Skeletal muscle satellite cell (primary cell): ENCODE results near the gene LARP7. TPM values are rescaled to one million over a fixed set of nuclear protein-coding genes. Genes with fewer than 3 reads are reported as not detected.
"Not testable (repeated sequence)": the region's sequence is repeated elsewhere in the genome, so short reads cannot be mapped to it uniquely, and the experiment has no call there.

ENCODE experiments used
- H3K27me3 ChIP-seq: 2 replicates; pipeline ENCODE4 v1.7.0; 2013; ENCODE audit warnings: low read length; ENCODE audit not compliant: control insufficient read depth, insufficient read depth
- H3K36me3 ChIP-seq: 2 replicates; pipeline ENCODE4 v1.7.0; 2013; ENCODE audit warnings: mild to moderate bottlenecking, control low read depth, low read length; ENCODE audit not compliant: insufficient read depth
- H3K4me1 ChIP-seq: 2 replicates; pipeline ENCODE4 v1.7.0; 2013; ENCODE audit warnings: low read length; ENCODE audit not compliant: control insufficient read depth, insufficient read depth
- H3K4me2 ChIP-seq: 2 replicates; pipeline ENCODE4 v1.7.0; 2013; ENCODE audit warnings: mild to moderate bottlenecking, low read length
- H3K4me3 ChIP-seq: 2 replicates; pipeline ENCODE4 v1.7.0; 2013; ENCODE audit warnings: low read length
- H3K9ac ChIP-seq: 2 replicates; pipeline ENCODE4 v1.7.0; 2013; ENCODE audit warnings: mild to moderate bottlenecking, low read depth, low read length, moderate library complexity
- H3K9me3 ChIP-seq: replicated peaks from 2 replicates; pipeline ENCODE4 v1.7.0; 2013; ENCODE audit warnings: mild to moderate bottlenecking, control low read depth, low read length
- total RNA-seq: library from RNA; depleted of rRNA; stranded (reverse); fragments of >200 nt; gene quantifications from 2 replicates; pipeline ENCODE4 v1.2.3, GENCODE V29; 2012; rRNA removed

Gene LARP7
- 17.5 and 27.4 TPM in 2 replicates for total RNA-seq

DNA sequence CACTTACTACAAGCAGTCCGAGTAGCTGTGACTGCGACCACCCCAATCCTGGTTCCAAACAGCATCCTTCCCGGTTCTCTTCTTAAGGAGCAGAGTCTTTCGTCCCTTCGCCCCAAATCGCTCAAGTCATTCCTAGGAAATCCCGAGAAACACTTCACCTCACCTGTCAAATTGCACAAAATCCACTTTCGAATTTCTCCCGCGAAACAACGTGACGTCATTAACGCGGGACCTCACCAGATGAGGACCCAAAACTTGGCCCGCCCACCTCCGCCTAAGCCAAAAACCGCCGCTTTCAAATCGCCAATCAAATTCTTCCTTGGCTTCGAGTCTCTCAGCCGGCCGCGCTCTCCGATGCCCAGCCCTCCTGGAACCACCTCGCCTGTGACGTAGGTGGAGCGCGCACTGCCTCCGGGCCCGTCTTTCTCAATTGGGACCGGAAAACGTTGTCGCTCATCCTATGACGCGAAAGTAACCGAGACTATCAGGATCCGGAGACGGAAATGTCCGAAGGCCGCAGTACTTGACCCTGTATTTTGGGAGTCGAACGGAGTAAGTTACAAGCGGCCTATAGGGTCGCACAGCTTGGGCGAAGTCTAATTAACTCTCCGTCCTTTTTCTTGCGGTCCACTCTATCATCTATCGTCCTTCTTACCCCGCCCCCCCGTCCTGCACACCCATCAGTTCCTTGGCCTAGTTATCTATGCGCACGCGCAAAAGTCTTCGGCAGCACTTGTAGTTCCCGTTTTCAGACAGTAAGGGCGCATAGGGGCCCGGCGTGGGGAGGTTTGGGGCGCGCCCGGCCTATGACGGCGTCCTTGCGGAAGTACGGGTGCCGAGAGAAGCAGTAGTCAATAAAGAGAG, at the start of gene LARP7, which contains the start of gene ZGRF1:
Gene LARP7, plus strand, starts transcription at position 456 of the 864 bp plus-strand sequence. CDS start 7,527 bp downstream, outside the sequence.
Gene ZGRF1, minus strand, starts transcription at position 222 of the 864 bp plus-strand sequence. CDS start 3,733 bp downstream, outside the sequence.
- peaks cover 6% of the 10 kb centered on the region for H3K36me3 ChIP-seq
- peak within 1 kb of the TSS; percentile 81 for H3K4me2 ChIP-seq

DNA sequence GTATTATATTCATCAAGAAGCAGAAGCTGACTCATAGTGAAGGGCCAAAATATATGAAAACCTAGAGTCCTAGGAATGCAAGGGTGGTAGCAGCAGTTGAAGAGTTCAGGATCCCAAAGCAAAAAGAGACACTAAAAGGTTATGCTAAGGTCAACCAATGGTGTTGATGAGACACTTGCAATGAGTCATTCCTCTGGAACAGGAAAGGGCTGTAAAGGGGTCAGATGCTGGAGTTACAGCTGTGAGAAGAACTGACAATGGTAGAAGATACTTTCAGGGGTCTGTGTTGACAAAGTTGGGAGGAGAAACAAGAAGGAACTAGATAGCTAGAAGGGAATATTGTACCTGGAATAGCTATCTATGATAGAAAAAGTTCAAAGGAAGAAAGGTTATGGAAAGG, 47.7 kb upstream of the LARP7 start:
- Histone ChIP-seq H3K4me2 (no peak overlapping the region), H3K27me3 (no peaks in the 10 kb centered on the region), H3K4me3 (no peak overlapping the region), H3K9ac (no peak overlapping the region), H3K36me3 (no peaks in the 10 kb centered on the region), H3K4me1 (no peaks in the 10 kb centered on the region), H3K9me3 (no peaks in the 10 kb centered on the region)

More for the DNA sequence above, at the start of gene LARP7, which contains the start of gene ZGRF1:
- H3K9me3 ChIP-seq = no peaks in the 10 kb centered on the region
- peak within 1 kb of the TSS; percentile 75 for H3K4me3 ChIP-seq
- H3K9ac ChIP-seq = peak within 1 kb of the TSS; percentile 94
- peaks cover 12% of the 10 kb centered on the region for H3K4me1 ChIP-seq
- no peaks in the 10 kb centered on the region for H3K27me3 ChIP-seq

DNA sequence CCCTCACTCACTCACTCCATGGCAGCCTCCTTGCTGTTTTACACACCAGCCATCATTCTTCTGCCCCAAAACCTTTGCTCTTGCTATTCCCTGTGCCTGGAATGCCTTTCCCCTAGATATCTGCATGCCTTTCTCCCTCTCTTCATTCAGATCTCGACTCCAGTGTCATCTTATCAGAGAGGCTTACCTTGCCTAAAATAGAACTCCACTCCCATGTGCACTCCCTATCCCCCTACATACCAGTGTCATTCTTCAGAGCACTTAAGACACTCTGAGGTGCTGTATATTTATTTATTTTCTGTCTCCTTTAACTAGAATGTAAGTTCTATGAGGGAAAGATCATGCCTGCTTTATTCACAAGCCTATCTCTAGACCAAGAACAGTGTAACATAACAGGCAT, 45.4 kb upstream of the LARP7 start:
- Histone ChIP-seq H3K9me3 (no peaks in the 10 kb centered on the region), H3K9ac (no peak overlapping the region), H3K4me1 (no peaks in the 10 kb centered on the region), H3K4me3 (no peak overlapping the region), H3K36me3 (no peaks in the 10 kb centered on the region), H3K27me3 (no peaks in the 10 kb centered on the region), H3K4me2 (no peak overlapping the region)

DNA sequence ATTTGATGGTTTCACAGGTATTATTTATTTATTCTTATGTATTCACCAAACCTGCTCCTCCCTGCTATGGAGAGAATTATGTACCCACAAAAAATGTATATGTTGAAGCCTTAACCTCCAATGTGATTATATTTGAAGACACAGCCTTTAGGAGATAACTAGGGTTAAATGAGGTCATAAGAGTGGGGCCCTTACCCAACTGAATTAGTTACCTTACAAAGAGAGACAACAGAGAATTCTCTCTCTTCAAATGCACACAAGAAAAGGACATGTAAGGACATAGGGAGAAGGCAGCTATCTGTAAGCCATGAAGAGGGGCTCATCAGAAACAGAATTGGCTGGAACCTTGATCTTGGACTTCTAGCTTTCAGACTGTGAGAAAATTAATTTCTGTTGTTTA, 44.2 kb upstream of the LARP7 start:
- Histone ChIP-seq H3K36me3 (no peaks in the 10 kb centered on the region), H3K4me3 (no peak overlapping the region), H3K4me1 (no peaks in the 10 kb centered on the region), H3K27me3 (no peaks in the 10 kb centered on the region), H3K9ac (no peak overlapping the region), H3K4me2 (no peak overlapping the region), H3K9me3 (no peaks in the 10 kb centered on the region)

DNA sequence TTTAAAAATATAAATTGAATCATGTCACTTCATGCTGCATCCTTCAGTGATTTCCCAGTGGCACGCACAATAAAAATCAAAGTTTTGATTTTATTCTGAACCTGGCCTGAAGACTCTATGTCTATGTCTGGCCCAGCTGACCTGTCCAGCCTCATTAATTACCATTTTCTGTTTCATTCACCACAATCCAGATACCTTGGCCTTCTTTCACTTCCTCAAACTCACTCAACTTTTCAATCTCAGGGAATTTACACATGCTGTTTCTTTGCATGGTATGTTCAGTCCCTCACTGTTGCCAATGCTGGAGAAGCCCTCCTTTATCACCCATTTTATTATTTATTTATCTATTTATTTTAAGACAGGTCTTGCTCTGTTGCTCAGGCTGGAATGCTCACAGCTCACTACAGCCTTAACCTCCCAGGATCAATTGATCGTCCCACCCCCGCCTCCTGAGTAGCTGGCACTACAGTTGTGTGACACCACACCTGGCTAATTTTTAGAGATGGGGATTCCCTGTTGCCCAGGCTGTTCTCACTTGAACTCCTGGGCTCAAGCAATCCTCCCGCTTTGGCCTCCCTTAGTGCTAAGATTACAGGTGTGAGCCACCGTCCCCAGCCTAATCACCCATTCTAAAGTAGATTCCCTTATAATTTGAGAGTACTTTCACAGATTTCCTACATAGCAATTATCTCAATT, 43.4 kb upstream of the LARP7 start:
- Histone ChIP-seq H3K4me3 (no peak overlapping the region), H3K4me2 (no peak overlapping the region), H3K9ac (no peak overlapping the region), H3K36me3 (no peaks in the 10 kb centered on the region), H3K9me3 (no peaks in the 10 kb centered on the region), H3K4me1 (no peaks in the 10 kb centered on the region), H3K27me3 (no peaks in the 10 kb centered on the region)

DNA sequence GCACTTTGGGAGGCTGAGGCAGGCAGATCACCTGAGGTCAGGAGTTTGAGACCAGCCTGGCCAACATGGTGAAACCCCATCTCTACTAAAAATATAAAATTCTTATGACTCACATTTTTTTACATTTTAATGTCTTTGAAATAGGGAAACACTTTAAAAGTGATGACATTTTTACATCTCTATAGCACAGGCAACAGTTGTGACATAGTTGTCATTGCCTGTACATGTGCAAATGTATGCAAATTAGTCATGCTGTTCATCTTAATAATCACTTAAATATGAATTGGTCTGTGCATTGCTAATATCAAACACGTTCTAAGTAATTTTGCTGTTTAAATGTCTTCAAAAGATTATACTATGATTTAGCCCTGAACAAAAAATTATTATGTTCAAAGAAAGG, 42.0 kb upstream of the LARP7 start:
- no peaks in the 10 kb centered on the region for H3K27me3 ChIP-seq
- no peak overlapping the region for H3K9ac ChIP-seq
- H3K4me1 ChIP-seq = no peaks in the 10 kb centered on the region
- no peaks in the 10 kb centered on the region for H3K36me3 ChIP-seq
- no peaks in the 10 kb centered on the region for H3K9me3 ChIP-seq
- H3K4me3 ChIP-seq = no peak overlapping the region
- no peak overlapping the region for H3K4me2 ChIP-seq

DNA sequence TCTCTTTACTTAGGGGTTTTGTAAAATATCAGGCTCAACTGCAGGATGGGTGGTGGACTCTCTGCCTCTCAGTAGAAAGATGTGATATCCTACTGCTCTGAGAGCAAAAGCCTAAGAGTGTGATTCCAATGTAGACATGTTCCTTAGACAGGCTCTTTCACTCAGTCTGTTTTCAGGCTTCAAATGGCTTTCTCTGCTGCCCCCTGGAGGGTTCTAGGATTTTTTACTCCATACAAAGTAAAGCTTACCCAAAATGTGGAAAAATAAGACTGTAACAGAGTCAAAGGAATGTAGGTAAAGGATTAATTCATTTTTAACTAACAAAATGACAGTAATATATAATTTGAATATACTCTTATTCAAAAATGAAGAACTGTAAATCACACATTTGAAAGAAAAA, 32.4 kb upstream of the LARP7 start:
- H3K9ac ChIP-seq = no peak overlapping the region
- H3K36me3 ChIP-seq = no peaks in the 10 kb centered on the region
- H3K4me1 ChIP-seq = no peaks in the 10 kb centered on the region
- H3K4me2 ChIP-seq = no peak overlapping the region
- no peaks in the 10 kb centered on the region for H3K27me3 ChIP-seq
- no peak overlapping the region for H3K4me3 ChIP-seq
- no peaks in the 10 kb centered on the region for H3K9me3 ChIP-seq

DNA sequence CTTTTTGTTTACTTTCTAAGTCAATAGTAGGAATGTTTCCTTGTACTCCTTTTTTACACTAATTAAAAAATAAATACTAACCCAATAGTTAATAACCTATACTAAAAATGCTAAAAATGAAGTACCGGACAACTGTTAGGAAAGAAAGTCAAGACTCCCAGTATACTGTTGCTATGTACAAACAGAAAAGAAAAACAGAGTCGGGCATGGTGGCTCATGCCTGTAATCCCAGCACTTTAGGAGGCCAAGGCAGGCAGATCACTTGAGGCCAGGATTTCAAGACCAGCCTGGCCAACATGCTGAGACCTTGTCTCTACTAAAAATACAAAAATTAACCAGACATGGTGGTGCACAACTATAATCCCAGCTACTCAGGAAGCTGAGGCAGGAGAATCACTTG, 24.1 kb upstream of the LARP7 start:
- not testable (repeated sequence) for H3K4me2 ChIP-seq, H3K27me3 ChIP-seq, H3K36me3 ChIP-seq, H3K9me3 ChIP-seq, H3K4me1 ChIP-seq, H3K9ac ChIP-seq, H3K4me3 ChIP-seq

DNA sequence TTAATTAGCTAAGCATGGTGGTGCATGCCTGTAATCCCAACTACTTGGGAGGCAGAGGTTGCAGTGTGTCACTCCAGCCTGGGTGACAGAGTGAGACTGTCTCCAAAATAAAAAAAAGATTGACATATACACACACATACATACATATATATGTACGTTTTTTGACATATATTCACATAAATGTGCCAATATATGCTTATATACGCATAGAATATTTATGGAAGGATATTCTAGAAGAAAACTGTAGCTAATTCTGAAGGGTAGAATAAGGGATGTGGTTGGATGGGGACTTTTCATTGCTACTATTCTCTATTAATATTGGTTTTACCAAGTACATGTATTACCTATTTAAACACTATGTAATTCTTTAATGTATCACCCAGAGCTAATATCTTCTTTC, 20.0 kb upstream of the LARP7 start:
- H3K4me2 ChIP-seq = no peak overlapping the region
- no peak overlapping the region for H3K4me3 ChIP-seq
- H3K27me3 ChIP-seq = no peaks in the 10 kb centered on the region
- no peaks in the 10 kb centered on the region for H3K9me3 ChIP-seq
- H3K36me3 ChIP-seq = peaks cover 9% of the 10 kb centered on the region
- no peaks in the 10 kb centered on the region for H3K4me1 ChIP-seq
- no peak overlapping the region for H3K9ac ChIP-seq

DNA sequence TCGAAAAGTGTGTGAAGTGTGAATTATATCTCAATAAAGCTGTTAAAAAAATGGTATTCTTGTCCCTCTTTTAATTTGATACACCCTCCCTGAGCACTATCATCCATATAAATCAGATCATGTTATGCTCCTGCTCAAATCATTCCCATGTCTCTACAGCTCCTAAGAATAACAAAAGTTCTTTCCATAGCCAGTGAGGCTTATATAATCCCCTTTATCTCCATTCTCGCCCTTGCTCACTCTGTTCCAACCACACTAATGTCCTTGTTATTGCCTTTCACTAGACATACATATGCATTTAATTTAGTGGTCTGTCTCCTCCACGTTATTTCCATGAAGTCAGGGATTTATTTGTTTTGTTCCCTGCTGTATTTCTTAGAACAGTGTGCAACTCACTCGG, 10.7 kb upstream of the LARP7 start:
- no peaks in the 10 kb centered on the region for H3K36me3 ChIP-seq
- H3K4me2 ChIP-seq = no peak overlapping the region

DNA sequence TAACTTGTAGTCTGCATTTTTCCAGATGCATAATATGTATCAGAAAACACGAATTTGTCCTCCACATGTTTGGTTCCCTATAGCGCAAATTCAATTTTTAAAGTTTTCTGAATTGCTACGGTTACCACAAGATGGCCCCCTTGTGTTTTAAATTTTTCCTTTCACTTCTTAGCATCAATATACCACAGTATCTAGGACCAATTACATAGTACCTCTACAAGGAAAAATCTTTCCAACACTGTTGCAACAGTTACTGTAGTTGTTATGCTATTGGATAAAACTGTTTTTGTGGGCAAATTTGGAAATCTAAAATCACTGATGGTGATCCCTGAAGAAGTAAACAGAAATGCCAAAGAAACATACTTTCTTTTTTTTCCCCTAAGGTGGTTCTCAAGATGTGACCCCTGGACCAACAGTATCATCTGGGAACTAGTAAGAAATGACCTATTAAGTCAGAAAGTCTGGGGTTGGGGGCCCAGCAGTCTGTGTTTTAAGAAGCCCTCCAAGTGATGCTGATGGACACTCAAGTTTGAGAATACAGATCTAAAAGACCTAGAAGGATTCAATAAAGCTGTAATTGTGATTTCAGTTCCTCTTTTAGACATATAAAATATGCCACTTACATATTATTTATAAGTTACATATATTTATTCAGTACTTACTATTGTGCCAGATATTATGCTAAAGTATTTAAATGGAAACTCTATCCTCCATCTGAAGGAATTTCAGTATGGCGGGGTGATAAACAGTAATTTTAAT, 3.3 kb upstream of the LARP7 start:
- Histone ChIP-seq H3K4me2 (peak overlapping the region; percentile 46), H3K9me3 (no peaks in the 10 kb centered on the region), H3K27me3 (no peaks in the 10 kb centered on the region), H3K36me3 (peaks cover 4% of the 10 kb centered on the region), H3K9ac (peak overlapping the region; percentile 19), H3K4me3 (no peak overlapping the region), H3K4me1 (peaks cover 12% of the 10 kb centered on the region)

More for the DNA sequence above, 10.7 kb upstream of the LARP7 start:
- Histone ChIP-seq H3K27me3 (no peaks in the 10 kb centered on the region), H3K9ac (no peak overlapping the region), H3K9me3 (no peaks in the 10 kb centered on the region), H3K4me3 (no peak overlapping the region), H3K4me1 (no peaks in the 10 kb centered on the region)
